DOHH2 (cell line): ENCODE results near the gene IL18.

Source experiments
- CTCF ChIP-seq: fragments of 200-600 bp; sonication (generic); IDR thresholded peaks from one replicate; pipeline ENCODE4 v1.5.1; 2014; ENCODE audit warnings: antibody characterized with exemption, mild to moderate bottlenecking, low read depth, low read length; ENCODE audit not compliant: poor library complexity, severe bottlenecking
- EZH2phosphoT487 ChIP-seq: fragments of 200-600 bp; sonication (generic); IDR thresholded peaks from 2 replicates; pipeline ENCODE4 v1.6.1; 2017; ENCODE audit warnings: borderline replicate concordance, mild to moderate bottlenecking, antibody characterized with exemption, low read length, moderate library complexity, mixed read lengths

- TF ChIP-seq CTCF (no peak), EZH2phosphoT487 (no peak)
Measured at GRCh38 chr11:112115386-112115785, 48.5 kb downstream of the IL18 start.
